ENCODE measurements around the gene NR4A3. TPM values are rescaled to one million over a fixed set of nuclear protein-coding genes. Genes with fewer than 3 reads are reported as not detected.

NR4A3 gene
- total and polyA plus RNA-seq, 10 of the 15 experiments (the other 5 are each of a cell fraction or from before 2014, with no cell fraction given) = 0.04 to 2.1 (median 0.64) TPM; not detected in 1

DNA sequence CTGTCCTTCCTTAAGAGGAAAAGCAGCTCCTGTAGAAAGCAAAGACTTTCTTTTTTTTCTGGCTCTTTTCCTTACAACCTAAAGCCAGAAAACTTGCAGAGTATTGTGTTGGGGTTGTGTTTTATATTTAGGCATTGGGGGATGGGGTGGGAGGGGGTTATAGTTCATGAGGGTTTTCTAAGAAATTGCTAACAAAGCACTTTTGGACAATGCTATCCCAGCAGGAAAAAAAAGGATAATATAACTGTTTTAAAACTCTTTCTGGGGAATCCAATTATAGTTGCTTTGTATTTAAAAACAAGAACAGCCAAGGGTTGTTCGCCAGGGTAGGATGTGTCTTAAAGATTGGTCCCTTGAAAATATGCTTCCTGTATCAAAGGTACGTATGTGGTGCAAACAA, 42.3 kb downstream of the NR4A3 start:
- ATAC-seq (no peak), DNase-seq (ENCODE audit: low read depth, low spot score) (no peak), FAIRE-seq (no peak)
- no peaks in the 10 kb centered on the region for H4K20me1 ChIP-seq (ENCODE audit: control insufficient read depth, insufficient read depth)
- no TSS peak for BruUV-seq (replicated peaks)
- WGBS (ENCODE audit: insufficient coverage, insufficient replicate concordance, low lambda C conversion rate, missing lambda C conversion rate) = 73% methylated on average over 2 of the region's 2 CpGs
- H3K9me3 ChIP-seq (replicated peaks; ENCODE audit: control insufficient read depth, insufficient read depth, low read length) = no peaks in the 10 kb centered on the region
- H3K79me2 ChIP-seq (ENCODE audit: control insufficient read depth, insufficient read depth, low read length) = no peaks in the 10 kb centered on the region
- no peak overlapping the region for H3K4me2 ChIP-seq (ENCODE audit: control insufficient read depth, insufficient read depth)
- H3K27me3 ChIP-seq (replicated peaks in 1 of 2; ENCODE audit: control insufficient read depth in 2 of 2, insufficient read depth in 2 of 2, low read length in 1 of 2) = no peaks in the 10 kb centered on the region
- H2AFZ ChIP-seq (ENCODE audit: control insufficient read depth, low read depth, low read length) = no peak overlapping the region
- intact Hi-C loops (cut with micrococcal nuclease; ENCODE audit: unreplicated experiment) = no loop called here
- ChIA-PET SMC1A (ENCODE audit: uncharacterized antibody, unreplicated experiment) (interaction anchor here (1.6 kb wide), 1 partner anchor 33 kb away, joined by 3 read pairs; no protein-coding TSS in a partner anchor), CTCF (interaction anchor here (1.7 kb wide), 1 partner anchor 10 kb away, joined by 4 read pairs; no protein-coding TSS in a partner anchor), POLR2A (interaction anchor here (0.8 kb wide), 1 partner anchor 8 kb away, joined by 6 read pairs; no protein-coding TSS in a partner anchor), RAD21 (ENCODE audit: unreplicated experiment) (no interaction called here)
- H3K36me3 ChIP-seq (ENCODE audit: control insufficient read depth in 2 of 2, insufficient read depth in 2 of 2, low read length in 1 of 2) = no peaks in the 10 kb centered on the region
- H3K9ac ChIP-seq (ENCODE audit: control insufficient read depth, insufficient read depth, low read length) = no peak overlapping the region
- no peak overlapping the region for H3K4me3 ChIP-seq
- in situ Hi-C loops (cut with MboI) = no loop called here
- peaks cover 14% of the 10 kb centered on the region for H3K4me1 ChIP-seq (ENCODE audit: control insufficient read depth, insufficient read depth, low read length)
- no peak overlapping the region for H3K27ac ChIP-seq (ENCODE audit: control insufficient read depth, insufficient read depth)
- TF ChIP-seq SRF (IDR thresholded peaks at IDR 0.05; ENCODE audit: low read depth in 2 of 2, low read length in 2 of 2) (no peak), NRF1 (conservative IDR thresholded peaks at IDR 0.05; ENCODE audit: low read depth, low read length) (no peak), RBBP5 (conservative IDR thresholded peaks at IDR 0.05) (no peak), SMARCA5 (IDR thresholded peaks at IDR 0.05) (no peak), SPI1 (IDR thresholded peaks at IDR 0.05; ENCODE audit: borderline replicate concordance, insufficient read depth, low read depth, low read length) (no peak), ZSCAN29 (IDR thresholded peaks at IDR 0.05) (no peak), ATF3 (IDR thresholded peaks at IDR 0.05; ENCODE audit: borderline replicate concordance, extremely low read depth, low read depth, low read length) (no peak), IKZF1 (conservative IDR thresholded peaks at IDR 0.05) (no peak), SUZ12 (IDR thresholded peaks at IDR 0.05; ENCODE audit: unreplicated experiment) (no peak), ZZZ3 (IDR thresholded peaks at IDR 0.05; ENCODE audit: control insufficient read depth, insufficient read length, low read depth) (no peak), MTA3 (IDR thresholded peaks at IDR 0.05; ENCODE audit: borderline replicate concordance, low read length) (no peak), POLR2AphosphoS2 (IDR thresholded peaks at IDR 0.05; ENCODE audit: low read depth, low read length) (no peak)
- TF ChIP-seq, protein P1, sequence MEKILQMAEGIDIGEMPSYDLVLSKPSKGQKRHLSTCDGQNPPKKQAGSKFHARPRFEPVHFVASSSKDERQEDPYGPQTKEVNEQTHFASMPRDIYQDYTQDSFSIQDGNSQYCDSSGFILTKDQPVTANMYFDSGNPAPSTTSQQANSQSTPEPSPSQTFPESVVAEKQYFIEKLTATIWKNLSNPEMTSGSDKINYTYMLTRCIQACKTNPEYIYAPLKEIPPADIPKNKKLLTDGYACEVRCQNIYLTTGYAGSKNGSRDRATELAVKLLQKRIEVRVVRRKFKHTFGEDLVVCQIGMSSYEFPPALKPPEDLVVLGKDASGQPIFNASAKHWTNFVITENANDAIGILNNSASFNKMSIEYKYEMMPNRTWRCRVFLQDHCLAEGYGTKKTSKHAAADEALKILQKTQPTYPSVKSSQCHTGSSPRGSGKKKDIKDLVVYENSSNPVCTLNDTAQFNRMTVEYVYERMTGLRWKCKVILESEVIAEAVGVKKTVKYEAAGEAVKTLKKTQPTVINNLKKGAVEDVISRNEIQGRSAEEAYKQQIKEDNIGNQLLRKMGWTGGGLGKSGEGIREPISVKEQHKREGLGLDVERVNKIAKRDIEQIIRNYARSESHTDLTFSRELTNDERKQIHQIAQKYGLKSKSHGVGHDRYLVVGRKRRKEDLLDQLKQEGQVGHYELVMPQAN (conservative IDR thresholded peaks at IDR 0.05) = no peak
- TF ChIP-seq, protein P2, sequence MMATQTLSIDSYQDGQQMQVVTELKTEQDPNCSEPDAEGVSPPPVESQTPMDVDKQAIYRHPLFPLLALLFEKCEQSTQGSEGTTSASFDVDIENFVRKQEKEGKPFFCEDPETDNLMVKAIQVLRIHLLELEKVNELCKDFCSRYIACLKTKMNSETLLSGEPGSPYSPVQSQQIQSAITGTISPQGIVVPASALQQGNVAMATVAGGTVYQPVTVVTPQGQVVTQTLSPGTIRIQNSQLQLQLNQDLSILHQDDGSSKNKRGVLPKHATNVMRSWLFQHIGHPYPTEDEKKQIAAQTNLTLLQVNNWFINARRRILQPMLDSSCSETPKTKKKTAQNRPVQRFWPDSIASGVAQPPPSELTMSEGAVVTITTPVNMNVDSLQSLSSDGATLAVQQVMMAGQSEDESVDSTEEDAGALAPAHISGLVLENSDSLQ (IDR thresholded peaks at IDR 0.05) = no peak
- TF ChIP-seq, protein P3, sequence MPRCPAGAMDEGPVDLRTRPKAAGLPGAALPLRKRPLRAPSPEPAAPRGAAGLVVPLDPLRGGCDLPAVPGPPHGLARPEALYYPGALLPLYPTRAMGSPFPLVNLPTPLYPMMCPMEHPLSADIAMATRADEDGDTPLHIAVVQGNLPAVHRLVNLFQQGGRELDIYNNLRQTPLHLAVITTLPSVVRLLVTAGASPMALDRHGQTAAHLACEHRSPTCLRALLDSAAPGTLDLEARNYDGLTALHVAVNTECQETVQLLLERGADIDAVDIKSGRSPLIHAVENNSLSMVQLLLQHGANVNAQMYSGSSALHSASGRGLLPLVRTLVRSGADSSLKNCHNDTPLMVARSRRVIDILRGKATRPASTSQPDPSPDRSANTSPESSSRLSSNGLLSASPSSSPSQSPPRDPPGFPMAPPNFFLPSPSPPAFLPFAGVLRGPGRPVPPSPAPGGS (IDR thresholded peaks at IDR 0.05; ENCODE audit: borderline replicate concordance, insufficient read depth, low read depth, low read length, poor library complexity, severe bottlenecking) = no peak
- TF ChIP-seq, protein P4, sequence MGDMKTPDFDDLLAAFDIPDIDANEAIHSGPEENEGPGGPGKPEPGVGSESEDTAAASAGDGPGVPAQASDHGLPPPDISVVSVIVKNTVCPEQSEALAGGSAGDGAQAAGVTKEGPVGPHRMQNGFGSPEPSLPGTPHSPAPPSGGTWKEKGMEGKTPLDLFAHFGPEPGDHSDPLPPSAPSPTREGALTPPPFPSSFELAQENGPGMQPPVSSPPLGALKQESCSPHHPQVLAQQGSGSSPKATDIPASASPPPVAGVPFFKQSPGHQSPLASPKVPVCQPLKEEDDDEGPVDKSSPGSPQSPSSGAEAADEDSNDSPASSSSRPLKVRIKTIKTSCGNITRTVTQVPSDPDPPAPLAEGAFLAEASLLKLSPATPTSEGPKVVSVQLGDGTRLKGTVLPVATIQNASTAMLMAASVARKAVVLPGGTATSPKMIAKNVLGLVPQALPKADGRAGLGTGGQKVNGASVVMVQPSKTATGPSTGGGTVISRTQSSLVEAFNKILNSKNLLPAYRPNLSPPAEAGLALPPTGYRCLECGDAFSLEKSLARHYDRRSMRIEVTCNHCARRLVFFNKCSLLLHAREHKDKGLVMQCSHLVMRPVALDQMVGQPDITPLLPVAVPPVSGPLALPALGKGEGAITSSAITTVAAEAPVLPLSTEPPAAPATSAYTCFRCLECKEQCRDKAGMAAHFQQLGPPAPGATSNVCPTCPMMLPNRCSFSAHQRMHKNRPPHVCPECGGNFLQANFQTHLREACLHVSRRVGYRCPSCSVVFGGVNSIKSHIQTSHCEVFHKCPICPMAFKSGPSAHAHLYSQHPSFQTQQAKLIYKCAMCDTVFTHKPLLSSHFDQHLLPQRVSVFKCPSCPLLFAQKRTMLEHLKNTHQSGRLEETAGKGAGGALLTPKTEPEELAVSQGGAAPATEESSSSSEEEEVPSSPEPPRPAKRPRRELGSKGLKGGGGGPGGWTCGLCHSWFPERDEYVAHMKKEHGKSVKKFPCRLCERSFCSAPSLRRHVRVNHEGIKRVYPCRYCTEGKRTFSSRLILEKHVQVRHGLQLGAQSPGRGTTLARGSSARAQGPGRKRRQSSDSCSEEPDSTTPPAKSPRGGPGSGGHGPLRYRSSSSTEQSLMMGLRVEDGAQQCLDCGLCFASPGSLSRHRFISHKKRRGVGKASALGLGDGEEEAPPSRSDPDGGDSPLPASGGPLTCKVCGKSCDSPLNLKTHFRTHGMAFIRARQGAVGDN (IDR thresholded peaks at IDR 0.05) = no peak

Measured in GM12878 (cell line).